Caco-2 (cell line): ENCODE results near the gene RAB32. TPM values are rescaled to one million over a fixed set of nuclear protein-coding genes. Genes with fewer than 3 reads are reported as not detected.

Experiments used
- BruUV-seq: library from RNA; stranded (reverse); fragments of 400-500 nt; replicated peaks from 2 replicates; lab custom pipeline; 2021; lab: Mats Ljungman, UMichigan
- CTCF ChIA-PET: fragments of 300-600 bp; sonication (Branson Sonifier 250); formaldehyde crosslinking; loops from one replicate; lab custom pipeline; 2022; ENCODE audit warnings: antibody characterized with exemption; lab: Charles Lee
- POLR2A ChIA-PET: fragments of 300-600 bp; sonication (Branson Sonifier 250); formaldehyde crosslinking; loops from one replicate; lab custom pipeline; 2022; ENCODE audit warnings: antibody characterized with exemption; lab: Charles Lee
- DNase-seq, 2 experiments: peaks; one replicate each; pipeline versions ENCODE4 v3.0.0 to v3.0.0-alpha.2; 2020 to 2022
- H3K27me3 ChIP-seq: replicated peaks from 2 replicates; pipeline ENCODE4 v1.6.0; 2011; ENCODE audit warnings: low read length; ENCODE audit not compliant: control insufficient read depth, insufficient read depth
- H3K36me3 ChIP-seq: 2 replicates; pipeline ENCODE4 v1.5.1; 2011; ENCODE audit warnings: low read length; ENCODE audit not compliant: control insufficient read depth, insufficient read depth
- H3K4me1 ChIP-seq: fragments of 250-450 bp; sonication (Bioruptor Pico); 2 replicates; pipeline ENCODE4 v1.5.1; 2020; ENCODE audit warnings: mild to moderate bottlenecking
- H3K4me3 ChIP-seq: 2 replicates; pipeline ENCODE4 v1.5.1; 2011; ENCODE audit warnings: low read depth, mild to moderate bottlenecking, control low read depth, low read length
- H3K9me3 ChIP-seq: fragments of 250-450 bp; sonication (Bioruptor Pico); 2 replicates; pipeline ENCODE4 v1.5.1; 2020; ENCODE audit warnings: mild to moderate bottlenecking, moderate library complexity
- H3K27ac Mint-ChIP-seq: one replicate; pipeline ENCODE4 v1.8.0; 2022; ENCODE audit warnings: mixed read lengths; ENCODE audit not compliant: unreplicated experiment
- H3K27me3 Mint-ChIP-seq: one replicate; pipeline ENCODE4 v1.8.0; 2022; ENCODE audit warnings: mixed read lengths; ENCODE audit not compliant: insufficient read depth, unreplicated experiment
- H3K36me3 Mint-ChIP-seq: one replicate; pipeline ENCODE4 v1.8.0; 2022; ENCODE audit warnings: mild to moderate bottlenecking, mixed read lengths; ENCODE audit not compliant: insufficient read depth, unreplicated experiment
- H3K4me1 Mint-ChIP-seq: one replicate; pipeline ENCODE4 v1.8.0; 2022; ENCODE audit warnings: low read depth, mixed read lengths; ENCODE audit not compliant: unreplicated experiment
- H3K4me3 Mint-ChIP-seq: one replicate; pipeline ENCODE4 v1.8.0; 2022; ENCODE audit warnings: mild to moderate bottlenecking, moderate library complexity, mixed read lengths; ENCODE audit not compliant: unreplicated experiment
- H3K9me3 Mint-ChIP-seq: one replicate; pipeline ENCODE4 v1.8.0; 2022; ENCODE audit warnings: mixed read lengths; ENCODE audit not compliant: unreplicated experiment
- CTCF ChIP-seq, 2 experiments: fragments of 200-600 bp in 1 of 2; IDR thresholded peaks; 1 replicate in 1 of 2; 2 replicates in 1 of 2; pipeline versions ENCODE4 v1.5.1 to v1.8.0; 2011 to 2022; ENCODE audit warnings: antibody characterized with exemption in 1 of 2, control low read depth in 1 of 2, inconsistent platforms in 1 of 2, low read depth in 1 of 2, low read length in 1 of 2, mild to moderate bottlenecking in 1 of 2, moderate library complexity in 1 of 2; ENCODE audit not compliant: insufficient read depth in 1 of 2, severe bottlenecking in 1 of 2, unreplicated experiment in 1 of 2
- intact Hi-C: fragments of 100-400 bp; cut with micrococcal nuclease; formaldehyde crosslinking; loops from one replicate; pipeline ENCODE4 v1.10.0; 2022; ENCODE audit not compliant: unreplicated experiment
- total RNA-seq: library from RNA; stranded (reverse); gene quantifications from 2 replicates; pipeline ENCODE4 v1.2.3, GENCODE V29; 2022

RAB32 gene
- total RNA-seq, 1 experiment from 2014 or later = 11.8 TPM

- DNase-seq = no peak
- Mint-ChIP-seq H3K27me3 (no peaks in the 10 kb centered on the region), H3K4me3 (no peak overlapping the region), H3K9me3 (no peaks in the 10 kb centered on the region), H3K36me3 (peaks cover 7% of the 10 kb centered on the region), H3K4me1 (no peaks in the 10 kb centered on the region), H3K27ac (no peak overlapping the region)
- H3K27me3 ChIP-seq = no peaks in the 10 kb centered on the region
- H3K9me3 ChIP-seq = no peaks in the 10 kb centered on the region
- CTCF ChIA-PET = no interaction called here
- no peaks in the 10 kb centered on the region for H3K36me3 ChIP-seq
- POLR2A ChIA-PET = no interaction called here
- intact Hi-C loops = loop anchor here (10.0 kb wide), 1 partner anchor 584 kb away; the partner anchor contains the start of gene SHPRH
- no TSS peak for BruUV-seq
- no peak overlapping the region for H3K4me3 ChIP-seq
- peaks cover 8% of the 10 kb centered on the region for H3K4me1 ChIP-seq
- TF ChIP-seq CTCF (IDR thresholded peaks at IDR 0.05; ENCODE audit: insufficient read depth in 1 of 2, low read depth in 1 of 2, low read length in 1 of 2, severe bottlenecking in 1 of 2, unreplicated experiment in 1 of 2) = no peak
Observed at GRCh38 chr6:146548898-146549374, 5.3 kb downstream of the RAB32 start.

- Mint-ChIP-seq H3K4me1 (no peaks in the 10 kb centered on the region), H3K4me3 (no peak overlapping the region), H3K27ac (no peak overlapping the region), H3K27me3 (no peaks in the 10 kb centered on the region), H3K36me3 (peaks cover 7% of the 10 kb centered on the region), H3K9me3 (no peaks in the 10 kb centered on the region)
- ChIA-PET CTCF (no interaction called here), POLR2A (no interaction called here)
- no peak for TF ChIP-seq CTCF (IDR thresholded peaks at IDR 0.05; ENCODE audit: insufficient read depth in 1 of 2, low read depth in 1 of 2, low read length in 1 of 2, severe bottlenecking in 1 of 2, unreplicated experiment in 1 of 2)
- intact Hi-C loops = no loop called here
- Histone ChIP-seq H3K4me1 (peaks cover 2% of the 10 kb centered on the region), H3K36me3 (no peaks in the 10 kb centered on the region), H3K4me3 (no peak overlapping the region), H3K9me3 (no peaks in the 10 kb centered on the region), H3K27me3 (no peaks in the 10 kb centered on the region)
- no TSS peak for BruUV-seq
- no peak for DNase-seq
Observed at GRCh38 chr6:146550911-146551310, 7.3 kb downstream of the RAB32 start.

DNA sequence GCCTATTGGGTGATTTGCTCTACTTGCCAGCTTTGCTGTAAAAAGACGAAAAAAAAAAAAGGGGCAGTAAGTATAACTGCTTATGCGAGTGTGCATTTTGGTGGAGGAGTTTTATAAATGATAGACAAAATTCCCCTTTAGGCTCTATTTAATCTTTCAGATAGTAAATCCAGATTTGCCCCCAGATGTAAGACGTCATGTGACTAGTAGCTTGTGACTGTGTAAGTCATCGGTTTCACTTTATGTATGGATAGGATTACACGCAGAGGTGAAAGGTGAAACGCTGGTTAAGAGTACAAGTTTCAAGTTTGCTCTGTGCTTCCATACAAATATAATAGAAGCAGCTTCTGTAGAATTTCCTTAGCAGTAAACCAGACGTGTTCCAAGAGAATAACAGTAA, 7.9 kb downstream of the RAB32 start:
- Histone ChIP-seq H3K4me3 (no peak overlapping the region), H3K9me3 (no peaks in the 10 kb centered on the region), H3K27me3 (no peaks in the 10 kb centered on the region), H3K4me1 (no peaks in the 10 kb centered on the region), H3K36me3 (no peaks in the 10 kb centered on the region)
- Mint-ChIP-seq H3K9me3 (no peaks in the 10 kb centered on the region), H3K27me3 (no peaks in the 10 kb centered on the region), H3K36me3 (peaks cover 7% of the 10 kb centered on the region), H3K4me1 (no peaks in the 10 kb centered on the region), H3K27ac (no peak overlapping the region), H3K4me3 (no peak overlapping the region)
- no TSS peak for BruUV-seq
- TF ChIP-seq CTCF (IDR thresholded peaks at IDR 0.05; ENCODE audit: insufficient read depth in 1 of 2, low read depth in 1 of 2, low read length in 1 of 2, severe bottlenecking in 1 of 2, unreplicated experiment in 1 of 2) = no peak
- no peak for DNase-seq
- ChIA-PET POLR2A (no interaction called here), CTCF (no interaction called here)
- intact Hi-C loops = no loop called here
